ENCODE measurements around the gene NRG2. TPM values are rescaled to one million over a fixed set of nuclear protein-coding genes. Genes with fewer than 3 reads are reported as not detected.

NRG2 gene
- total RNA-seq (ENCODE audit: insufficient read depth, low replicate concordance), result not detected

DNA sequence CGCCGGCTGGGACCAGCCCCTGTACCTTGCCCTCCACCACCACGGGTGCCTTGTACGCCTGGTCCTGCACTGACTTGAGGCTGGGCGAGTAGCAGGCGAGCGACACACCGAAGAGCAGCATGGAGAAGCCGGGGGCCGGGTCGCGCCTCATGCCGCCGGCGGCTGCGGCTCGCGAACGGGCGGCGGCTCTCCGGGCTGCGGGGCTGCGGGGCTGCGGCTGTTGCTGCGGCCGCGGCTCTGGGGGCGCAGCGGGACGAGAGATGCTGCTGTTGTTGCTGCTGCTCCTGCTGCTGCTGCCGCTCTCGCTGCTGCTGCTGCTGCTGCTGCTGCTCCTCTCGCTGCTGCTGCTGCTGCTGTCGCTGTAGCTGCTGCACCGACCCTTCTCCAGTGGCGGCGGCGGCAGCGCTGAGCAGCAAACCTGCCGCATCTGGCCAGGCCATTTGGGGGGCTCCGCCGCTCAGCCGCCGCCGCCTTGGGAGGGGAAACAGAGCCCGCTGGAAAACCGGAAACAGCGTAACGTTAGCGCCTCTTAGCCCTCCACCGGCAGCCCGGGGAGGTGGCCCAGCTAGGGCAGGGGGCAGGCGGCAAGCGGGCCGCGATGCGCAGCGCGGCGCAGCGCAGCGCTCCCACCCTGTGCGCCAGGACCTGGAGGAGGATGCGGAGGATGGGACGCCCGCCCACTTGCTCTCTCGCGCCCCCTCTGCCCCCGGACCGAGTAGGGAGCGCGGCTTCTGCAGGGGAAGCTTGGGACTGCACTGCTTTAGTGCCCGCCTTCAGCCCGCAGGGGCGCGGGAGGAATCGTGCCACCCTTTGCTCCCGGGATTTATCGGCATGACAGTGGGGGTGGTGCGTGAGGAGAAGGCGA, at the start of gene NRG2:
Gene NRG2, minus strand, starts transcription at position 657 of the 865 bp plus-strand sequence.
- peak; percentile 60 for DNase-seq (ENCODE audit: low spot score)

- no peak for DNase-seq (ENCODE audit: low spot score)
Measured at GRCh38 chr5:140090251-140090650, 47.2 kb upstream of the NRG2 start.

DNA sequence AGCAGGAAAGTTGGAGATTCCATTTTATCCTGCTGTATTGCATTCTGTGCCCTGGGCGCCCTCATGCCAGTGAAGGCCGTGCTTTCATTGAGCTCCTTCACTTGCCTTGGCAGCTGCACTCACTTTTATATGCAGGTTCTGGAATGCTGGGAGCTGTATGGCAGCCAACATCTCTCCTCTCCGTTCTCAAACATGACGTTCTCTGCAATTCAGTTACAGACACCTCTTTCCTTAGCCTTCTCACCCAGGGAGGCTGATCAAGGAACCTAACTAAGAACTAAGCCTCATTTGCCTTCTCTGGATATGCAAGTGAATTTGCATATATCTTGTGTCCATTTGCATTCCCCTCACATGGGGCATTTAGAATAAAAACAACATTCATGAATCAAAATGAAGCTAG, 41.4 kb upstream of the NRG2 start:
- no peak for DNase-seq (ENCODE audit: low spot score)

GRCh38 chr5:140083650-140084049, 40.6 kb upstream of the NRG2 start:
- DNase-seq (ENCODE audit: low spot score), result no peak

DNA sequence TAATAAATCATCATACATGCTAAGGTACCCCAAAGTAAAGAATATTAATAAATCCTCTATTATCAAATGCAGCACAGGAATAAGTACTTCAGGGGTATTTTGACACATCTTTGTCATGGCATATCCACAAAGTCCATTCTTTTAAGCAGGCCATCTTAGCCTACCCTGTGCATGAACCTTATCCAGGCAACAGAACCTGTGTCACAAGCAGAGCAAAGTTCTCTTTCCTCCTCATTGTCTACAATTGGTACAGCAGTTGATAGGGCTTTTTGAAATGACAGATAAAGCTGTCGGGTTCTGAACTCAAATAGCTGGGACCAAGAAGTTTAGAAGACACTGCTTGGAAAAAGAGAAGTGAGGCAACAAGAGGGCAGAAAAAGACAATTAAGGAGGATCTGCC, 40.0 kb upstream of the NRG2 start:
- no peak for DNase-seq (ENCODE audit: low spot score)

GRCh38 chr5:140076788-140077187, 33.7 kb upstream of the NRG2 start:
- no peak for DNase-seq (ENCODE audit: low spot score)

GRCh38 chr5:140076142-140076541, 33.0 kb upstream of the NRG2 start:
- DNase-seq (ENCODE audit: low spot score), result no peak

DNA sequence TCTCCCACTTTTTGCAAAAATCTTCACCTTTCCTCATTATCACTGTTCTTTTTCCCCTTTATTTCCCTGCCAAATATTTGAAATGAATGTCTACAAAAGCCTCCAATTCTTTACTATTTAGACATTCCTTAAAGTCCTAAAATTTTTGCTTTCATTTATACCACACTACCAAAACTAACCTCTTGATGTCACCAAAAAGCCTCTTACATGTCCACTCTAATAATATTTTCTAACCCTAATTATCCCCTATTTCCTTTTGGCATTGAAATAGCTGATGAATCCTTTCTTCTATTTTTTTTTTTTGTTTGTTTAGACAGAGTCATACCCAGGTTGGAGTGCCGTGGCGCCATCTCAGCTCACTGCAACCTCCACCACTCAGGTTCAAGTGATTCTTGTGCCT, 32.3 kb upstream of the NRG2 start:
- DNase-seq (ENCODE audit: low spot score), result no peak

DNA sequence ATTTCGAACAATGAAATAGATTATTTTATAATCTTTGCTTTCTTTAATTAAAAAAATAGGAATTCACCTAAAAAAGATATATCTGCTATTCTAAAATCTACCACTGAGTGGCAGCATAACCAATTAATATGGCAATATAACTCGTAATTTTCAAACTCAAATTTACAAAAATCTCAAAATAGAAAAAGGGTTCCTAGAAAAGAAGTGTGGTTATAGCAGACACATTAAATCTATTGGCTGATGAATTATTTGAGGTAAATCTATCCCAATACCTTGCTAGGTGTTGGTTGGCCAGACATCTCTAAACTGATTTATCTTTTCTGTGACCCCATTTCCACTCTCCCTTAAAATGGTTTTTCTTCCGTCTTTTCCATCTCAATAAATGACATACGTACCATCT, 30.2 kb upstream of the NRG2 start:
- DNase-seq (ENCODE audit: low spot score), result peak; percentile 10

DNA sequence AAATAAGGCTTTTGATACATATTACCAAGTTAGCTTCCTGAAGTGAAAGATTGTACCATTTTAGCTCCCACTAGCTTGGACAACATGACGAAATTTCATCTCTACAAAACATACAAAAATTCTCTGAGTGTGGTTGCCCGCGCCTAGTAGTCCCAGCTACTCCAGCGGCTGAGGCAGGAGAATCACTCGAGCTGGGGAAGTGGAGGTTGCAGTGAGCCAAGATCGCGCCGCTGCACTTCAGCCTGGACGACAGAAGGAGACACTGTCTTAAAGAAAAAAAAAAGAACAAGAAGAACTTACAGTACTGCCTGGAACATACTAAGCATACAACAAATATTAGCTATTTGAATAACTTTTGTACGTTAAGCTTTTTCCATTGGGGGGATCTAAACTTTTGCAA, 29.7 kb upstream of the NRG2 start:
- DNase-seq (ENCODE audit: low spot score), result no peak

DNA sequence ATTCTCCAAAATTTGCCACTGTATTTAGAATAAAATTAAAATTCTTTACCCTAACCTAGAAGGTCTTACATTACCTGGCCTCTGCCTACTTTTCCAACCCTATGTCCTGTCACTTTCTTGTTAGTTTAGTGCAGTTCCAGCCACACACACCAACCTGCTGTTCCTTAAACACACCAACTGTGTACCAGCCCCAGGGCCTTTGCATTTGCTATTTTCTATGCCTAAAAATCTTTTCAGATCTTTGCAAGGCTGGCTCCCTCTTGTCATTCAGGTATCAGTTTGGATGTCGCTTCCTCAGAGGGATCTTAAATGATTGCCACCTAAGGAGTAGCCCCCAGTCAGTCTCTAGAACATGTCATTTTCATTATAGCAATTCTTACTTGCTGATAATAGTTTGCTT, 17.7 kb upstream of the NRG2 start:
- no peak for DNase-seq (ENCODE audit: low spot score)

GRCh38 chr5:140058212-140058932, 15.3 kb upstream of the NRG2 start:
- no peak for DNase-seq (ENCODE audit: low spot score)

DNA sequence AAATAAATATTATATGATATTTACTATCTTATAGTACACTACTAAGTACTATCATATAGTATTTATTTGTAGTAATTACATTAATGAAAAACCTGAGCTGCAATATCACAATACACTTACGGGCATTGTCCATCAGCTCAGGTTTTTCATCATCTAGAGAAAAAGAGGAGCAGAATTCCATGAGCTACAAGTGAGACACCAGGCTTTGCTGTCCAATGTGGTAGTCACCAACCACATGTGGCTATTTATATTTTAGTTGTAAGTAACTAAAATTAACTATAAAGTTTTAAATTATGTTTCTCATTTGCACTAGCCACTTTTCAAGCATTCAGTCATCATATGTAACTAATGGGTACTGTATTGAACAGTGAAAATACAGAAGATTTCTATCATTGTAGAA, 13.8 kb upstream of the NRG2 start:
- DNase-seq (ENCODE audit: low spot score), result no peak

DNA sequence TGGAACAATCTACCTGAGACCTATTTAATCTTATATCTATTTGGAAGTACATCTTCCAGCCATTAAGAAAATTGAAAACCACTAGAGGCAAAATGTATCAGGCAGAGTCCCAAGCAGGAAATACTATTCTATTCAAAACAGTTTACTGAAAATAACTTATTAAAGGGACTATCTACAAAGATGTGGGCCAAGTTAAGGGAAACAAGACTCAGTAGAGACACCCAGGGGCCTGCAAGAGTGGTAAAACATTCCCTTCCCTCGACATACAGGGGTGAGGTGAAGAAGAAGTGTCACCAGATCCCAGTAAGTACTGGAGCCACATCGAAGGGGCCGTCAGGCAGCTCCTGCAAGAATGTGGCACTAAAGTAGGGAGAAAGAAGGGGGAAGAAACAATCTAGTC, 12.1 kb upstream of the NRG2 start:
- DNase-seq (ENCODE audit: low spot score), result no peak

- peak; percentile 11 for DNase-seq (ENCODE audit: low spot score)
Measured at GRCh38 chr5:140054086-140054689, 11.1 kb upstream of the NRG2 start.

- DNase-seq (ENCODE audit: low spot score), result no peak
Measured at GRCh38 chr5:140051950-140052349, 8.9 kb upstream of the NRG2 start.

GRCh38 chr5:140049713-140050112, 6.6 kb upstream of the NRG2 start:
- DNase-seq (ENCODE audit: low spot score), result no peak

DNA sequence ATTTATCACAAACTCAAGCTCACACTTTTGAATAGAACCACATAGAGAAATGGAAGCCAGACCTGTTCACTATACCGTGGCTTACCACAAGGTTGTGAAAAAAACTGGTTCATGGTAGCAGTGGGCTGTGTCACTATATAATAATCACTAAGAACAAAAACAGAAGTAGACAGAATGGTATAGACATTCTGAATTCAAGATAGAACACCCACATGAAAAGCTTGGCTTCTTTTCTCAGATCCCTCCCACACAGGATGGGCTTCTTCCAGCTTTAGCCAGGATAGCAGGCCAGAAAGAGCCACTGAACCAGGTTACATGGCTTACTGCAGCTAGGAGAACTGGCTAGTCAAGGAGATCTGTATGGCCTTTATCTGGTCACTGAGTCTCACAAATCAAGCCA, 6.1 kb upstream of the NRG2 start:
- no peak for DNase-seq (ENCODE audit: low spot score)

DNA sequence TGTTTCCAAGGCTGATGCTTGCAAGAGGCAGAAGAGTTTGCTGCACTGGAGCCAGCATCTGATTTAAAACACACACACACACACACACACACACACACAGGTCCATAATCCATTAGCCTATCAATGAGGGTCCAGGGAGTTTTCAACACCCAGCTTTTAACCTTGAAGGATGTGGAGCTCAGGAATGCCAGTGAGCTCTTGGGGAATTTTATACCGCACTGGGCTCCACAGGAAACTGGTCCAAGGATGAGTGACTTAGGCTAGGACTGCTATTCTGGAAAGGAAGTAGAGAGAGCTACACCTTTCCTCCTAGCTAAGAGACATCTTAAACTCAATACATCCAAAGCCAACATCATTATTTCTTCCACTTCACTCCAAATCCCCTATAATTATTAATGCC, 942 bp upstream of the NRG2 start:
- no peak for DNase-seq (ENCODE audit: low spot score)

- DNase-seq (ENCODE audit: low spot score), result no peak
Measured at GRCh38 chr5:140043508-140043872, 391 bp upstream of the NRG2 start.

DNA sequence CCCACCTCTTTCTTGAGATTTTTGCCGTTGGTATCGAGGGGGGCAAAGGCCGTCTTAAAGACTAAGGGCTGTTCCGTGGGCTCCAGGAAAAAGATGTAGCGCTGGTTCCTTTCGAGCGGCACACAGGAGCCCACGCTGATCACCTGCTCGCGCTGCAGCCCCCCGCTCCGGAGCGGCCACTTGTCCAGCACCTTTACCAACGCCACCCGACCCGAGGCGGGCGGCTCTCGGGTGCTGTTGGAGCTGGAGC, 781 bp downstream of the NRG2 start:
- DNase-seq (ENCODE audit: low spot score), result no peak

DNA sequence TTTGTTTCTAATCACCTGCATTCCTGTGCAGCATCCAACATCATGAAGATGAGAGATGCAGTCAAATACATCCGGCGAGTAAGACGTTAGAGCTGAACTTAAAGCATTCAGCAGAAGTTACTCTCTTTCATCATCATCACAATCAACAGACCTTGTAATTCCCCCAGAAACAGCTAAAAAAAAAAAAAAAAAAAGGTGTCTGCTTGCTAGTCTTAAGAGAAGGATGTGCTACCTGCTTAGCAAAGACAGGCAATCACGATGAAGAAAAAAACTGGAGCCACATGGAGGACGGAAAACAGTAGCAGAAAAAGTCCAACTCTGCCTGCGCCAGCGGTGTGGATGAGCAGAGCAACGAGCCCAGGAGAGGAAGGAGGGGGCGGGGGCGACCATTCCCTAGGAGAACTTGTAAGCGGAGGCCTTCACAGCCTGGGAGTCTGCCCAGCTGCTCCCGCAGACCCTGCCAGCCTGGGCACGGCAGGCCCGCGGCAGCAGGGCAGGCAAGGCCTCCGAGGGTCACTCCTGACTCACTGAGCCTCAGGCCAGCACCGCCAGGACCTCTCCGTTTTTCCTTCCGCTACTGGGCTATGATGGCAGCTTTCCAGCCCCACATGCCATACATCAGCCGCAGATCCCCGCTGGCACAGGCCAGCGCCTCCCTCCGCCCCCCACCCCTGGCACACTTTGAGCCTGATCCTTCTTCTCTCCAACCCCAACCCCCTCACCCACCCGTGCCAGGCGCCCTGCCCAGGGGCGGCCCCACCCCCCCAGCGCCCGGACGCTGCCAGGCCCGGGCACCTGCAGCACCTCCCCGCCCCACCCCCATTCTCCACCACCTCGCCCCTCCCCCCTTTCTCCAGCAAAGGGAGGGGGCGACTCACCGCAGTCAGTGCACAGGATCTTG, 1.4 kb downstream of the NRG2 start:
- peak; percentile 12 for DNase-seq (ENCODE audit: low spot score)
